Measurements from ENCODE around the gene MAP3K9.

DNA sequence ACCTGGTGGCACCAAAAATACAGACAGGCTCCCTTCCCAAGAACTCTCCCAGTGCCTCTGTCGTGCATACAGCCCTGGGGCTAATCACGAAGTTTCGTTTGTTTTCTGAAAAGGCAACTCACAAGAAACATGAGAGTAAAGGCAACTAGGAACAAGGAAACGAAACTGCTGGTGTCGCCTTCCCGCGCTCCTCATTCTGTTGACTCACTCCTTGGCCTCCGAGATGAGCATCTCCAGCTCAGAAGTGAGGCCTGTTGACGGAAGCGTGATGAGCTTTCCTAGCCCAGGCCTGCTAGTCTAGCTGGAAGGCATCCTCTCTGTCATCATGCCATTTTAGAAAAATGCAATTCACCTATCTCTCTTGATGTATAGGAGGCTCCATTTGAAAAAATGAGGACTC is 117.1 kb downstream of the MAP3K9 start:
- TF ChIP-seq, protein P1, sequence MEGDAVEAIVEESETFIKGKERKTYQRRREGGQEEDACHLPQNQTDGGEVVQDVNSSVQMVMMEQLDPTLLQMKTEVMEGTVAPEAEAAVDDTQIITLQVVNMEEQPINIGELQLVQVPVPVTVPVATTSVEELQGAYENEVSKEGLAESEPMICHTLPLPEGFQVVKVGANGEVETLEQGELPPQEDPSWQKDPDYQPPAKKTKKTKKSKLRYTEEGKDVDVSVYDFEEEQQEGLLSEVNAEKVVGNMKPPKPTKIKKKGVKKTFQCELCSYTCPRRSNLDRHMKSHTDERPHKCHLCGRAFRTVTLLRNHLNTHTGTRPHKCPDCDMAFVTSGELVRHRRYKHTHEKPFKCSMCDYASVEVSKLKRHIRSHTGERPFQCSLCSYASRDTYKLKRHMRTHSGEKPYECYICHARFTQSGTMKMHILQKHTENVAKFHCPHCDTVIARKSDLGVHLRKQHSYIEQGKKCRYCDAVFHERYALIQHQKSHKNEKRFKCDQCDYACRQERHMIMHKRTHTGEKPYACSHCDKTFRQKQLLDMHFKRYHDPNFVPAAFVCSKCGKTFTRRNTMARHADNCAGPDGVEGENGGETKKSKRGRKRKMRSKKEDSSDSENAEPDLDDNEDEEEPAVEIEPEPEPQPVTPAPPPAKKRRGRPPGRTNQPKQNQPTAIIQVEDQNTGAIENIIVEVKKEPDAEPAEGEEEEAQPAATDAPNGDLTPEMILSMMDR (conservative IDR thresholded peaks at IDR 0.05; ENCODE audit: low read length) = no peak
- no peak for TF ChIP-seq EZH2phosphoT487 (IDR thresholded peaks at IDR 0.05; ENCODE audit: borderline replicate concordance)

Measured in Loucy (cell line).